Activated naive CD4-positive, alpha-beta T cell treated with anti-CD3 and anti-CD28 coated beads, Interleukin-2, amount 50 U/mL, for 24 hours (primary cell): ENCODE measurements around the gene CFDP1.
A peak's percentile ranks its signal among the peaks of the same experiment; 100 is the strongest.

Experiments used
- H3K27ac Mint-ChIP-seq: one replicate; pipeline ENCODE4 v1.8.0; 2021; ENCODE audit warnings: mild to moderate bottlenecking, mixed read lengths
- H3K27me3 Mint-ChIP-seq: one replicate; pipeline ENCODE4 v1.8.0; 2021; ENCODE audit warnings: mixed read lengths
- H3K36me3 Mint-ChIP-seq: one replicate; pipeline ENCODE4 v1.8.0; 2021; ENCODE audit warnings: mixed read lengths
- H3K4me1 Mint-ChIP-seq: one replicate; pipeline ENCODE4 v1.8.0; 2021; ENCODE audit warnings: mixed read lengths
- H3K4me3 Mint-ChIP-seq: one replicate; pipeline ENCODE4 v1.8.0; 2021; ENCODE audit warnings: mild to moderate bottlenecking, mixed read lengths
- H3K9me3 Mint-ChIP-seq: one replicate; pipeline ENCODE4 v1.8.0; 2021; ENCODE audit warnings: mixed read lengths

Gene CFDP1

DNA sequence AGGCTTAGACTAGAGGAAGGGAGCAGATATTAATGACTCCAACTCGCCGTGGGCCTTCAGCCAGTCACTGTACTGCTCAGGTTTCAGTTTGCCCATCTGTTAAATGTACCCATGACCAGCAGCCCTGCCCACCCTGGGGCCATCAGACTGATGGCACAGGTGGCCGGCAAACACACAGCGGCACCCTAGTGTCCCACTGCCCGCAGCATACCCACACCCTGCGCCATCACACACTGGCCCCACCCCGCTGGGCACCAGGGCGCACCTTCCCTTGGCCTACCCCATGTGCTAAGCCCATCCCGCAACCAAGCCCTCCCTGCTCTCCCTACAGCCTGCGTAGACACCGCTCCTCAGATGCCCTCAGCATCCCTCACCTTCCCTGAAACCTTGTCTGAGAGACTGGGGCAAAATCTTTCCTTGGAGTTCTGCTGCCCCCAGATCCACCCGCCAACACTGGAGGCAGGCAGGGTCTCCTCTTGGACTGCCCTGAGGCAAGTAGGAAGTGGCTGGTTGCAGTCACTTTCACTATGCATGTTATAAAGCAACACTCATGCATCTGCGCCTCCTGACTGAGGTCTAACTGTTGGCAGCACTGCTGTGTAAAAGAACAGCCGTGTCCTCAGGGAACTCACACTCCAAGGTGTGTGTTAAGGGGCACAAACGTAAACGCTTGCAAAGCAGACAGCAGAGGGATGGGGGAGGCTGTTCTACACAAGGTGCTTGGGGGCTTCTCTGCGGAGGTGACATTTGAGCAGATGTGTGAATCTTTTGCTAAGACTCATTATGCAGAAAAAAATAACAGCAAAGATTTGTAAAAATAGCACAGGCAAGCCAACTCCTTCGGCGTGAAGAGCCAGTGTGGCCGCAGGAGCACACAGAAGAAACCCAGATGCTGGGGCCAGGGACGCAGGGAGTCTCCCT lies 175.2 kb downstream of the CFDP1 start:
- Mint-ChIP-seq H3K27me3 (peaks cover 18% of the 10 kb centered on the region), H3K36me3 (no peaks in the 10 kb centered on the region), H3K9me3 (no peaks in the 10 kb centered on the region), H3K27ac (no peak overlapping the region), H3K4me1 (no peaks in the 10 kb centered on the region), H3K4me3 (no peak overlapping the region)

DNA sequence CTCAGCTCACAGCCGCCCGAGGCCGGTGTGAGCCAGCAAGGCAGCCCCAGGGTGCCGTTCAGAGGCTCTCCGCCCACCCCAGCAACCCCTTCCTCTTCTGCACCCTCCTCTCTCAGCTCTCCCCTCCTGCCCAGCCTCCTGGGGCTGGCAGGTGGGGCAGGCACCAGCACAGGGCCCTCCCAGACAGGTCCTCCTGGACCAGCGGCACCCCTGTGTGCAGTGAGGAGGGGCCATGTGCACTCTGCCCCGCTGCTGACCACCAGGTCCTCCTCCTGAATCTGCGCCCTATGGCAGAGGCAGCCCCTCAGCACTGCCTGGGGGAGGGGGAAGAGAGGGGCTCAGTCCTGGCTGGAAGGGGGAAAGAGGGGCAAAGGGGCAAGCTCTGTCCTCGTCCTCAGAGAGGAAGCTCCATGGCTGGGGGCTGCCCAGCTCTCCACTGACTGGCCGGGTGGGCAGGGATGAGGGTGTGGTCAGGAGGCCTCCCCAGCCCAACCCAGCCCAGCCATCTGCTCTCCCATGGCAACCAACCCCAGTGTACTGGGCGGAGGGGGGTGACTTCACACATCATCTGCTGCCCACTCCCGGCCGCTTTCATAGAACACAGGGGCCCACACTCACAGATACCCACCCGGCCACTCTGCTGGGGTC lies 176.5 kb downstream of the CFDP1 start:
- H3K27ac Mint-ChIP-seq = no peak overlapping the region
- H3K4me1 Mint-ChIP-seq = no peaks in the 10 kb centered on the region
- no peak overlapping the region for H3K4me3 Mint-ChIP-seq
- H3K27me3 Mint-ChIP-seq = peaks cover 17% of the 10 kb centered on the region
- no peaks in the 10 kb centered on the region for H3K9me3 Mint-ChIP-seq
- no peaks in the 10 kb centered on the region for H3K36me3 Mint-ChIP-seq

DNA sequence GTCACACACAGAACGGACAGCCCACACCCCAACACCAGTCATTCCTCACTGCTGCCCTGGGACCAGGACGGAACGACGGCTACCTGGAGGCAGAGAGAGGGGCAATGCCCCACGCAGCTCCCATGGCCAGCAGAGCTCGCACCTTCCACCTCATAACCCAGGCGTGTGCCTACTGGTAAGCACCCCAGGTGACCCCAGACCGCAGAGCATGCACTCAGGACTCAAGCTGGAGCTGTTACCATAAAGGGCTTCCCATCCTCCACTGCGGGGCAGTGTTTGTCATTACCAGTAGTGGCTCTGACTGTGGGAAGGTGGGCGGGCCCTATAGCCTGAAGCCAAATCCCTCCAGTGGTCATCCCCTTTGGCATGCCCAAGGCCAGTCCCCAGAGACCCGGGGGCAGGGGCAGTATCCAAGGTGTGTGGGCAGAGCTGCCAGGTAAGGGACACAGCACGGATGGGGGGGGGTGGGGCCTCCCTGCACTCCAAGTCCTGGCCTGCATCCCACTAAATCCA lies 177.2 kb downstream of the CFDP1 start:
- H3K4me3 Mint-ChIP-seq = no peak overlapping the region
- H3K9me3 Mint-ChIP-seq = no peaks in the 10 kb centered on the region
- H3K4me1 Mint-ChIP-seq = no peaks in the 10 kb centered on the region
- H3K36me3 Mint-ChIP-seq = no peaks in the 10 kb centered on the region
- no peak overlapping the region for H3K27ac Mint-ChIP-seq
- H3K27me3 Mint-ChIP-seq = peaks cover 16% of the 10 kb centered on the region

DNA sequence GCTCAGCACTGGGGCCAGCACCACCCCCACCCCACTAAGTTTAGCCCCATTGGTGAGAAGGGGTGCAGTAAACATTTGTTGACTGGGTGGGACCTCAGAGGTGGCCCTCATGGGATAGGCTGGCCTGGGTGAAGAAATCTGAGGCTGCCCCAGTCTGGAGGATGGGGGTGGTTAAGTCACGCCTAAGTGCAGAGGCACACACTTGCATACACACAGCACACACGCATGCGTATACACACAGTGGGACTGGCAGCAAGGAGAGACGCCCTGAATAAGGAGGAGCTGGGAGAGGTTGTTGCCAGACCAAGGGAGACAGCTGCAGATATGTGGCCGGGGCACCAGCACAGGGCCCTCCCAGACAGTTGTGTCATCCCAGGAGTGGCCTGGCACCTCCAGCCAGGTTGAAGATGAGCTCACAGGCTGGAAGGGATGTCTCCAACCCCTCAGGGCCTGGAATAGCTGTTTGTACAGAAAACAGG lies 178.9 kb downstream of the CFDP1 start:
- Mint-ChIP-seq H3K36me3 (no peaks in the 10 kb centered on the region), H3K4me1 (peaks cover 3% of the 10 kb centered on the region)

DNA sequence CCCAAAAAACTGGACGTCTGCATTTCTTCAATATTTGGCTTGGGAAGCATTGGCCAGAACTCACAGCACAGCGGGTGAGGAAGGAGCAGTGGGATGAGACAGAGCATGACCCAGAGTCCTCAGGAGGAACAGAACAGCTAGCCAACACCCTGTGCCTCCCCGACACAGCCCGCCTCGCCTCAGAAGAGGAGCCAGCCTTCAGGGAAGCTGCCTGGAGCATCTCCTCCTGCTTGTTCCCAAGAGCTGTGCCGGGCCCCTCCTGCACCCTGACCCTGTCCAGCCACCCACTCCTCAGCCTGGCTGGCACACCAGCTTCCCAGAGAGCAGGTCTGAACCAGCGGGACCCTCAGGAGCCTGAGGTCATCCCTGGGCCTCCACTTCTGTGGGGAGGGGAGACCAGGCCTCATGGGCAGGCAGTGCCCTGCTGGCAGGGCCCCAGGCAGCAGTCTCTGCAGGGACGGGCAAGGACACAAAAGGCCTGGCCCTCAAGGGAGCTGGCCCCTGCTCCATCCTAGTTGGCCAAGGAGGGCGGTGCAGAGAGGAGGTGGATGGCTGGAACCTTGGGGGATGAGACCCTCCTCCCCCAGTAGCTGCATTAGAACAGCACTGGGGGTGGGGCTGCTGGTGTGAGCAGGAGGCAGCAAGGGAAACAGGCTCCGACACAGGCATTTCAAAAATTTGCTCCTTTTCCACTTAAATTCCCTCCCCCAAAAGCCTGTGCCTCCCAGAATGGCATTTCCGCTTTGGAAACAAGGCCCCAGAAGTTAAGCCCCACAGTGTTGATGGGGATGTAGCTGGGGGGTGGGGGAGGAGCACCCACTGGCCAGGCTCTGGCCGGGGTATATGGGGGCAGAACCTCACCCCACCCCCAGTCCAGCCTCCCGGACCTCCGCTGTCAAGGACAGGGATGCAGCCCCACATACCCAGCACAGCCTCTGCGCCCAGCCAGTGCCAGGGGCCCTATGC lies 180.1 kb downstream of the CFDP1 start:
- Mint-ChIP-seq H3K36me3 (no peaks in the 10 kb centered on the region), H3K27ac (no peak overlapping the region), H3K4me1 (peaks cover 3% of the 10 kb centered on the region), H3K27me3 (peaks cover 20% of the 10 kb centered on the region), H3K9me3 (no peaks in the 10 kb centered on the region), H3K4me3 (no peak overlapping the region)

More for the DNA sequence above, 178.9 kb downstream of the CFDP1 start:
- Mint-ChIP-seq H3K27ac (no peak overlapping the region), H3K4me3 (no peak overlapping the region), H3K9me3 (no peaks in the 10 kb centered on the region), H3K27me3 (peaks cover 20% of the 10 kb centered on the region)

DNA sequence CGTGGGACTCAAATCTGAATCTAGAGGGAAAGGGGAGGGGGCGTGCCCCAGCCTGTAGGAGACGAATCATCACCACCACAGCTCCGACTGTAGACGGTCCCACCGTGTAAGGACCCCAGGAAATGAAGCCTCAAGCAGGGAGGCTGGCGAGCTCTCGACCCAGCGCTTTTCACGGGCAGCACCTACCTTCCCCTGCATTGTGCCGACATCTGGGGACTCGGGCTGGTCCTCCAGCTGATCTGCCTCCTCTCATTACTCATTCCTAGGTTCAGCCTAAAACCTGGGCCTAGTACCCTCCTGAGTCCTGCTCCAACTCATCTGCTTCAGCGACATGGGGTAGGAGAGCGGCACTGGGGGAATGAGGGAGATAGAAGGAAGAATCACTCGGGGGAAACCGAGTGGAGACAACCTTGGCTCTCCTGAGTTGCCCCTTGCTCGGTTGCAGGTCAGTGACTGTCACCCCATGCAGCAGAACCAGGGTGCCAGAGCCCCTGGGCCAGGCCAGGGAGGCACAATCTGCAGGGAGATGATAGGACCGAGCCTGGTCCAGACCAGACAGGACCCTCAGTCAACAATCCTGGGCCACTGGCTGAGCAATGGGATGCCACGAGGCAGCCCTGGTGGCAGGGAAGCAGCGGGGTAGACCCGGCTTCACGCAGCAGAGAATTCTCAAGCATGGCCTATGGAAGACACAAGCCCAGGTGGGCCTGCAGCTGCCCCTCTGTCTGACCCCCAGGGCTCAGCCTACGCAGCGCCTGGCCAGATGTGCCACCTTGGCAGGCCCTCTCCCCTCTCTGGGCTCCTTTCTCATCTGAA lies 181.0 kb downstream of the CFDP1 start:
- peak overlapping the region; percentile 67 for H3K4me3 Mint-ChIP-seq

DNA sequence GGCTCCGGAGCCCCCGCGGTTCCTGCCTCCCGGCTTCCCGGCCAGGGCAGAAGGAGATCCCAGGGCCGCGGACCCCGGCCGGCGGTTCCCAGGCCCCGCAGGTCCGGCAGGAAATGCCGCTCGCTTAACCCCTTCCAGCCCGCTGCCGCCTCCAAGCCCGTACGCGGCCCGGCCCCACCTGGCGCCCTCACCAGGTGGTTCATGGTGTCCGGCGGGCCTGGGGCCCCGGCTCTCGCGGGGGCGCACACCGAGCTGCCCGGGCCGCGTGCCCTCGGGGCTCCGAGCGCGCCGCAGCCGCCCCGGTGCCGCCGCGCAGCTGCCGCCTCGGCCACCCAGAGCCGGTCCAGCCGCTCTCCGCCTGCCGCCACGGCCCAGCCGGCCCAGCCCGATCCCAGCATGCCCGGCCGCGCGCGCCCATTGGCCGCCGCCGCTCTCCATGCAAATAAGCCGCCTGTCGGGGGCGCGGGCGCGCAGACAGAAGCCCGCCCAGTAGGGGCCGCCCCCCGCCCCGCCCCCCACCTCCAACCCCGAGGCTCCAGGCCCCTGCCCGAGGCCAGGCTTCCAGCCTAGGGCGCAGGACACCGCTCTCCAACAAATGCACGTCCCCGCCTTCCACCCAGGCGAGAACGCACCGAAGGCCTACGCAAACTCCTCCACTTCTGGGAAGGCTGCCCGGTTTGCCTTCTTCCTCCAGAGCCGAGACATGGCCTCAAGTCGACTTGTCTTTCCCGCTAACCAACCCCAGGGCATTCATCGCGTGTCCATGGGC lies 181.8 kb downstream of the CFDP1 start, which contains the start of gene BCAR1:
Gene BCAR1 (minus strand): TSS at position 345 of the 769 bp plus-strand sequence. CDS start 142 bp downstream, at position 203.
- no peaks in the 10 kb centered on the region for H3K36me3 Mint-ChIP-seq

More for the DNA sequence above, 181.0 kb downstream of the CFDP1 start:
- no peak overlapping the region for H3K27ac Mint-ChIP-seq
- no peaks in the 10 kb centered on the region for H3K9me3 Mint-ChIP-seq
- peaks cover 19% of the 10 kb centered on the region for H3K27me3 Mint-ChIP-seq
- H3K4me1 Mint-ChIP-seq = peaks cover 3% of the 10 kb centered on the region
- H3K36me3 Mint-ChIP-seq = no peaks in the 10 kb centered on the region

DNA sequence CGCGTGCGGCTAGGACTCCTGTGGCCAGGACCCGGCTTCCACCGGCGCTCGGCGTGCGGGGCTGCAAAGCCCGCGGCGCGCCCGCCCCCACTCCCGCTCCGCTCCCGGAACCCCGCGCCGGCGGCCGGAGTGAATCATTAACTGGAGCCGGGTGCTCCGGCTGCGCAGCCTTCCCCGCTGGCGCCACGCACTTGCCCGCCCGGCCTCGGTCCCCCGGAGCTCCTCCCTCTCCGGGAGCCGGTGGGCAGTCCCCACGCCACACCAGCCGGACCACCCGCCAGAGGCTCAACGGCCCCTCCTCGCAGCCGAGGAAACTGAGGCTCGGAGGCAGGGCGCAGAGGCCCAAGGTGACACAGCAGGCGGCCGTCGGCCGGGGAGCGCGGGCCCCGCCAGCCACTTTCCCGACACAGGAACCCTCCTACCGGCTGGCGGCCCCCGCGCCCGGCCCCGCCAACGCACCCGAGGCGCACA lies 182.5 kb downstream of the CFDP1 start:
- H3K27ac Mint-ChIP-seq = no peak overlapping the region
- no peaks in the 10 kb centered on the region for H3K9me3 Mint-ChIP-seq
- peaks cover 17% of the 10 kb centered on the region for H3K27me3 Mint-ChIP-seq
- H3K4me1 Mint-ChIP-seq = peaks cover 3% of the 10 kb centered on the region
- H3K36me3 Mint-ChIP-seq = no peaks in the 10 kb centered on the region
- peak overlapping the region; percentile 62 for H3K4me3 Mint-ChIP-seq

More for the DNA sequence above, 181.8 kb downstream of the CFDP1 start, which contains the start of gene BCAR1:
- Mint-ChIP-seq H3K27me3 (peaks cover 19% of the 10 kb centered on the region), H3K4me3 (peak within 1 kb of the TSS; percentile 67), H3K9me3 (no peaks in the 10 kb centered on the region), H3K4me1 (peaks cover 3% of the 10 kb centered on the region), H3K27ac (no peak within 1 kb of the TSS)

DNA sequence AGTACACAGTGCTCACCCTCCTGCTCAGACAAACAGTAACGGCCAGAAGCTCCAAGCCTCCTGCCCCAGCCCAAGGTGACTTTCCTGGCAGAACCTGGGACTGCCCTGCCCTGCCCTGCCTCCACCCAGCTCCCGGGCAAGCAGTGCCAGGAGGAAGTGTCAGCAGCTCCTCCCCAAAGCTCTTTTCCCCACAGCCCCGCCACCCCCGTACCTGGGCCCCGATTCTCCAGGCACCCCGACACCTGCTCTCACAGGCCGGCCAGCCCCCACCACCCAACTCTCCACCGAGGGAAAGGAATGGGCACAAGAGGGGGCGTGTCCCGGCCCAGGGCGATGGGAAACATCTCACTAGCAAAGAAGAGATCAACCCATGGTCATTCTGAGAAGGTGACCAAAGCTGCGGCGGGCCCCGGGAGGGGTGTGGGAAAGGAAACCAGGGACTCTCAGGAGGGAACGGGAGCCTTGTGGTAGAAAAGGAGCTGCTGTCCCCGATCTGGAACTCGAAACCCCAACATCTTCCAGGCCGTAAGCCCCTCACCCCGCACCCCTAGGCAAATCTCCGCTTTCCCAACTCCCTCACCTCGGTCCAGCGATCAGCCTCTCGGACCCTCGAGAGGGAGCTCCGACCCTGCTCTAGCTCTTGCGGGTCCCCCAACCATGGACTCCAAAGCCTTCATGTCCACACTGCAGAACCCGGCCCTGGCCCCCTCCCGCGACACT lies 183.1 kb downstream of the CFDP1 start:
- Mint-ChIP-seq H3K4me3 (peak overlapping the region; percentile 62), H3K27ac (no peak overlapping the region)

DNA sequence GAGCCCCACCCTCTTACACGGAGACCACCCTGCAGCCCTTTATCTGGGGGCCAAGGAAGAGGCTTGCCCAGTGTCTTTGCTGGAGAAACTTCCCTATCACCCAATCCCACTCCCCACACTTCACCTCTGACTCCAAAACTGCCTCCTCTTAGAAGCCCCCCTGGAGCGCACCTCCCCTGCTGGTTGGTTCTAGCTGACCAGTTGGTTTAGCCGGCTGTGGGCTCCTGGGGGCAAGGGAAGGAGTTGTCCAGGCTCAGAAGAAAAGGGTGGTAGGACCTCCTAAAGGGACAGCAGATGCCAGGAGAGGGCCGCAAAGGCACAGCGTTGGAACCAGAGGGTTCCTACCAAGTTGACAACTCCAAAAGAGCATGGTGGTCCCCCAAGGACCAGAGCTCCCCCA lies 183.9 kb downstream of the CFDP1 start:
- H3K27ac Mint-ChIP-seq = no peak overlapping the region
- peaks cover 14% of the 10 kb centered on the region for H3K27me3 Mint-ChIP-seq
- no peak overlapping the region for H3K4me3 Mint-ChIP-seq
- peaks cover 3% of the 10 kb centered on the region for H3K4me1 Mint-ChIP-seq
- H3K9me3 Mint-ChIP-seq = no peaks in the 10 kb centered on the region
- no peaks in the 10 kb centered on the region for H3K36me3 Mint-ChIP-seq

More for the DNA sequence above, 183.1 kb downstream of the CFDP1 start:
- no peaks in the 10 kb centered on the region for H3K9me3 Mint-ChIP-seq
- H3K27me3 Mint-ChIP-seq = peaks cover 17% of the 10 kb centered on the region
- no peaks in the 10 kb centered on the region for H3K36me3 Mint-ChIP-seq
- H3K4me1 Mint-ChIP-seq = peaks cover 3% of the 10 kb centered on the region

DNA sequence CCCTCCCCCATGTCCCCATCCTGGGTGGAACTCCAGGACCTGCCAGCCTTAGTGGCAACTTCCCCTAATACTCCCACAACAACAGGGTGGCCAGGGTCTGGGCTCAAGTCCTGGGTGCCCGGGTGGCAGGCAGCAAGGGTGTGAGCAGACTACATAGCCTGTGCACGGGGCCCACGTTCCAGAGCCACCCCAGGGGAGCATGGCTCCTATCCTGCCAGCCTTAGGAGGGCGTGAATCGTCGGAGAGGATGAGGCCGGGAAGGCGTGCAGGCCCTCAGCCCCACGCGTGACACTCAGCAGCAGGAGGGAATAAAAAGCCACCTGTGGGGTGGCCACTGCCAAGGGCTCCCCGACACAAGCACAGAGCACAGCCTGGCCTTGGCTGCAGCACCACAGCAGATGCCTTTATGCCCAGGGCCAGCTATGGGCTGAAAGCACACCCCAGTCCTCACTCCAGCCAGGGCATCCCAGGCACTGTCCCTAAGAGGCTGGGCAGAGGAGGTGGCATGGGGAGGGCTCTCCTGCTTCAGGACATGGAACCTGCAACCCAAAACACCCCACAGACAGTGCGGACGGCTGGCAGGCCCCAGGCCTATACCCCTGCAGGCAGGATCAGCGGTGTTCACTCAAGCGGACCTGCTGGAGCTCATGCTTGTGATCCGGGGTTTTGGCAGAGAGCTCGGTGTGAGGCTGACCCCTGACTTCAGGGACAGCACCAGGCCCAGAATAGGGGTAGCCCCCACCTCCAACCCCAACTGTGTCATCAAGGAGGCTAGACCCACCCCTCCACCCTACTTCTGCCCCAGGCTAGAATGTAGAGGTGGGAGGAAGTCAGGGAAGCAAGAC lies 184.5 kb downstream of the CFDP1 start:
- Mint-ChIP-seq H3K4me1 (peaks cover 3% of the 10 kb centered on the region), H3K9me3 (no peaks in the 10 kb centered on the region), H3K27me3 (peaks cover 11% of the 10 kb centered on the region), H3K36me3 (no peaks in the 10 kb centered on the region), H3K27ac (no peak overlapping the region), H3K4me3 (no peak overlapping the region)

DNA sequence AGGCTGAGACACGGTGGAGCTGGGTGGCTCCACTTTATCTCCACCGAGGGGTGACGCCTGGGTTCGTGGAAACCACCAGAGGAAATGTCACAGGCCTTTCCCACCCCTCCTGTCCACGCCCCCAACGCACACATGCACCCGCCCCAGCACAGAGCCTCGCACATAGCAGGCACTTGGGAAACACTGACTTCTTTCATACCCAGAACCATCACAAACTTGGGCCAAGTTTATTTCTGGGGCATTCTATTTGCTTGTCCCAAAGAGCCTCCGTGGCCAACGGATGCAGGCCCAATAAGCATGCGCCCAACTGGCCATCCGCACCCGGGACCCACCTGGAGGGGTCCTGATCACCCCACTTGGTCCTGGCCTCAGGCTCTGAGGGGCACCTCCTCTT lies 185.2 kb downstream of the CFDP1 start:
- Mint-ChIP-seq H3K4me1 (peaks cover 3% of the 10 kb centered on the region), H3K27me3 (peaks cover 10% of the 10 kb centered on the region), H3K27ac (no peak overlapping the region), H3K4me3 (no peak overlapping the region), H3K9me3 (no peaks in the 10 kb centered on the region), H3K36me3 (no peaks in the 10 kb centered on the region)
